HG03571 (cell line): ENCODE results near the gene CHST8.

Experiments used
- ATAC-seq: cut with Tn5 transposase; IDR thresholded peaks from one replicate; pipeline ENCODE4 v1.9.1; 2021; ENCODE audit not compliant: unreplicated experiment

Gene CHST8

DNA sequence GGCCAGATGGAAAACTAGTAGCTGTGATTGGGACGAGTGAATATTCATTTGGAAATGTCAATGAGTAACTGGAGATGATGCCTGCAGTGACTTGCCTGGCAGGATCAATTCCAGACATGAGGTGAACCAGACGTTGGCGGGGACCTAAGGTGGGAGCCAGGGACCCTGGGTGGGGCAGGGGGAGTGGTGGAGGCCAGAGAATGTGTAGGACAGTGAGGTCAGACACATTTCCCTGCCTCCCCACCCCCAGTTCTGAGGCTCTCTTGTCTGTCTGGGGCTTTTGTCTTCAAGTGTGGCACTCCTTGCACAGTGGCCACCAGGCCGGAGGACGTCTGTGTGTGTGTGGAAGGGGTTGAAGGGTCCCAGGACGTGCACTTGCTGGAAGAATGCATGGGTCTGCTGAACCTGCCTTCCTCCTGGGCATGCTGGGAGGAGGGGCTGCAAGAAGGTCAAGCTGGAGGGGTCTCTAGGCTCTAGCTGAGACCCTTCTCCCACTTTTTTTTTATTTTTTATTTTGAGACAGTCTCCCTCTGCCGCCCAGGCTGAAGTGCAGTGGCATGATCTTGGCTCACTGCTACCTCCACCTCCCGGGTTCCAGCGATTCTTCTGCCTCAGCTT is 51.6 kb downstream of the CHST8 start:
- ATAC-seq = no peak

DNA sequence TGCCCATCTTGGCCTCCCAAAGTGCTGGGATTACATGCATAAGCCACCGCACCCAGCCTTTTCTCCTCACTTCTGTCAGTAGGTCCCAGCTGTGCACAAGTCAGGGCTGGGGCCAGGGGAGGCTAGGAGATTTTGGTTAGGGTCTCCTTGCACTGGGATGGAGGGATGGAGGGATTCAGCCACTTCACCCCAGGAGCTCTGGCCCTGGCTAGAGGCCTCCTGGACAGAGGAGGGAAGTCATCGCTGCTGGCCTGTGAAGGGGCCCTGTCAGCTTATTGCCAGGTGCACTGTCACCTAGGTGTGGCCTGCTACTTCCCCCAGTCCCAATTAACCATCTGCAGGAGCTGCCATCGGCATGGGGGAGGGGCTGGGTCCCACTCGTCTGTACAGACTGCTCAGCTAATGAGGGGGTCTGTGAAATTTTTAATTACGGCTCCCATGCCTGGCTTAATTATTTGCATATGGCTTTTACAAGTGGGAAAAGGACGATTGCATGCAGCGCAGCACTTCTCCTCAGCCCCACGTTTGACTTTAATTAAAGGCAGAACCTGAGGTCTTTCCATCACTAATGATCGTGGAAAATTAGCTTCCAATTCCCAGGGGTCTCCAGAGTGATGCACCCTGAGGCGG is 52.4 kb downstream of the CHST8 start:
- ATAC-seq = no peak

DNA sequence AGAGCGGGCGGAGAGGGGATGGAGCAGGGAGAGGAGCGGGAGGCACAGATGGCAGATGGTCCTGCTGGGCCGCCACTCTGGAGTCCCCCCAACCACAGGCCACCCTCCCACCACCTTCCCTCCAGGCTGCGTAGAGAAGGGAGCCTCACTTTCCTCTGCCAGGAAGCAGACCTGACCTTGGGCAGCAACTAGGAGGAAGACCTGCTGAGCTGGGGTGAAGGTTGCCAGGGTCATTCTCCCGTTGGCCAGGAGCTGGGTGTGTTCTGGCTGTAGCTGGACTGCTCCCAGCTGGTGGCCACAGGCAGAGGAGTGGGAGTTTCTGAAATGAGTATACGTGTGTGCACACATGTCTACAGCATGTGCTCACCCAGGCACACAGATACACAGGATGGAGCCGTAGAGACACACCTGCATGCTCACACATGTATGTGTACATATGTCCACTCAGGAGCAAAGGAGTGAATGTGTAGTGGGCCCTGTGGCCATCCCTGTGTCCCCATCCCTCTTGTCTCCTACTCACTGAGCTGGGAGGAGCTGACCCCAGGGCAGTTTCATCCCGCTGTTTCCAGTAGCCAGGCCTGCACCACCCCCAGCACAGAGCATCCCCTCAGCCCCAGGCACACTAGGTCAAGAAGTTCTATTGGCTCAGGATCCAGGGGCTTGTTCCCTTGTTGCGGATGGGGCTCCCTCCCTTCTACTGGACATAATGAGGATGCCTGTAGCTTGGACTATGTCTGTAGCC is 53.0 kb downstream of the CHST8 start:
- ATAC-seq = no peak

DNA sequence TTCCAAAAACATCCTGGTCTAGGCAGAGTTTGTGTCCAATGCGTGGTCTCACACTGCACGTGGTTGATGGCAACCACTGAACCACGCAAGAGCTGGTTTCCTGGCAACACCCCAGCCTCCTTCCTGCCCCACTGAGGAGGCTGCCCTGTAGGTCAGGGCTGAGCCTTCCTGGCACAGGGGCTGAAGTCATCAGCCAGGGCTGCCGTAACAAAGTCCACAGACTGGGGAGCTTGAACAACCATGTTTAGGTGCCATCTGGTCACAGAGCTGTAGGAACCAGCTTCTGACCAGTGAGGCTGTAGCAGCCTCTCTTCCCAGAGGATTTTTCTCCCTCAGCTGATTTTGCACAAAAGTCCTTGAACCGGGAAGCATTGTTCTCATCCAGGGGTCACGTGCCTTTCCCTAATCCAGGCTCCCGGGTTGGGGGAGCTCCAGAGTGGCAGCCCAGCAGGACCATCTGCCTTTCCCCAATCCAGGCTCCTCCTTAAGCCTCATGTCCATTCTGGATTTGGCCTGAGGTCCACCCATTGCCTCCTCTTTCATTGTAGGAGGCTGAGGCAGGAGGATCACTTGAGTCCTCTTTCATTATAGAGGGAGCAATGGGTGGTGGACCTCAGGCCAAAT is 53.9 kb downstream of the CHST8 start:
- ATAC-seq = no peak

DNA sequence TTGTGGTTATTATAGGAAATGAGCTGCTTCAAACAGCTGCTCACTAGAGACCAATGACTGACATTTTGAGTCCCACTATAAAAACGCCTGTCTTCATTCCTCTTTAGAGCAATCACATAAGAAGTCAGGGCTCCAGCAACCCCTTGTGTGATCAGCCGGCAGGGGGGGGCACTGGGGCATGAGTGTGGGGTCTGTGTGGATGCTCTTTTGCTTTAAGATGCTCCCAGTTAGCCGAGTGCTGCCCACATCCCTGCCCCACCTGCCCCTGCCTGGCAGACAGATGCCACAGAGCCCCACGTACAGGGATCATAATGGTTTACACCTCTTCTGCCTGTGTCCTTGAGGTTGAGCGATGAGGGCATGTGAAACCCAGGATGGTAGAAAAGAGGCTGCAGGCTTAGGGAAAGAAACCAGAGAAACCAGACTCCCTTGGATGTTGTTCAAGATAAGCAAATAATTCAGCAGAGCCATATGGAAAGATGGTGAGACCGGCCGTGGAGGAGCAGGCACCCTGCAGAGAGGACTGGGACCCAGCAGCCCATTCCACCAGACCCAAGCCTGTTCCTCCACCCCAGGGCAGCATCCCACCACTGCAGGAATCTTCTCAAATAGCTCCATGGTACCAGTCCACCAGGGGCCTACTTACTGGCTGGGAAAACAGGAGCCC is 55.4 kb downstream of the CHST8 start:
- ATAC-seq = no peak

DNA sequence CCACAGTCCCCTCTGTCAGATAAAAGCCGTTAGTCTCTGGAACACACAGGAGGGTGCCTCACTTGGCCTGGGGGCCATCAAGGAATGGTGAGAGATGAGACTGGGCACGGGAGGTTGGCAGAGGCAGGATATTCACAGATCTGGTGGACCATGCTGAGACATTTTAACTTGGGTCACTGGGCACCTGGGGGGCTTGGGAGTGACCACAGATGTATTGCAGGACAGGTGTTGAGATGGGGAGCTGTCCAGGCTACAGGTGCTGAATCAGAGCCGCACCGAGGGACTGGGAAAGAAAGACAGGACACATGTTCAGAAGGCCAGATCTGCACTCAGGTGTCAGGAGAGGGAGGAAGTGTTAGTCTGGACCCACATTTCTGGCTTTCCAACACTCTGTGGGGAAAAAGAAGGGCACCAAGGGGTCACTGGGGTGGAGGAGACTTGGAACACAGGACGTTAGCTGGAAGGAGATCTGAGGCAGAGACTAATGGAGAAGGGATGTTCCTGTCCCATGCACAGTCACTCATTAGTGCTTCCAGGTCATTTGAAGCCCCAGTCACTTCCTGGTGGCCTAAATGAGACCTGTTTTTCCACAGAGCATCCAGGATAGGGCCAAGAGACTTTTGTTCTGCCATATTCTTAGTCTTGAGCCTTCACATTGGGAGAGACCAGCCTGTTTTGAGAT is 56.1 kb downstream of the CHST8 start:
- no peak for ATAC-seq

DNA sequence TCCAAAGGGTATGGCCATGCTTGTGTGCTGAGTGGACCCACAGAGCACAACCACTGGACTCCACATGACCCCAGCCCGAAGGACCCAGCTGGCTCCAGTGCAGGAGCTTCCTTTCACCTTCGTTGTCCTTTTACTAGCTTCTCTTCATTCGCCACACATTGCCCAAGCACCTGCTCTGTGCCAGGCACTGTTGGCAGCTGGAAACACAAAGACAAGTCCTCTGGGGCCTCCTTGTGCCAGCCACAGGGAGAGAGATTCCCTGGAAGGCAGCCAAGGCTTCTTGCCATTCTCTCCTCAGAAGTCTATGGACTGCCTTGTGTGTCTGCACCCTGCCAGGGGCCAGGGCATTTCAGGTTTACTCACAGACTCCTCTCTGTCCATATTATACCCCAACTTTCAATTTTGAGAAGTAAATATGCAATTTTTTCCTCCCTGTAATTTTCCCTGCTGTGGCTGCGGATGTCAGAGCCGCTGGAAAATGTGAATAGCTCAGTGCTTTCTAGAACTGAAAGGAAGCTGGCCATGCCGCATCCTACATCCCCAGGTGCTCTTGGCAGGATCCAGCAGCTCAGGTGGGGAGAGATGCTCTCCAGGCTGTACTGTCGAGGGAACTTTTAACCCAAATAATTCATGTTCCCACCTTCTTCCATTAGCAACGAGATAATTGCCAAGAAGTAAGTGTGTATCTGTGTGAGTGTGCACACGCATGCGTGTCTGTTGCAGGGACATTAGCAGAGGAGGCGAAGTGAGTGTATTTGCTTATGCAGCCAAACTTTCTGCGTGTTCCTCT is 57.2 kb downstream of the CHST8 start:
- ATAC-seq = no peak

DNA sequence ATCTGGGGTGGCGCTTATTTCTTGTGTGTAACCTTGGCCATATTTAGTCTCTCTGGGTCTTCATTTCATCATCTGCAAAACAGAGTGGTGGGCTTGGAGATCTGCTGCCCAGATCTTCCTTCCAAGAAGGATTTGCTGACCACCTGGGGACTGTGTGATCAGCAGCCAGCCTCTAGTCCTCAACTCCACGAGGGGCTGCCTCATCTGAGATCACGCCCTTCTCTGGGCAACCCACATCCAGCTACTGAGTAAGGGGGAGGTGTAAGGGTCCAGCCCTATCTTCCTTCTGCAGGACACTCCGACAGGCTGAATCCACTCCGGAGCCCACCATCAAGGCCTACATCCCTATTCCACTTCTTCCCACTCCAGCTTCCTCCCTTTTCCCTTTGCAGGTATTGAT is 57.9 kb downstream of the CHST8 start:
- no peak for ATAC-seq

DNA sequence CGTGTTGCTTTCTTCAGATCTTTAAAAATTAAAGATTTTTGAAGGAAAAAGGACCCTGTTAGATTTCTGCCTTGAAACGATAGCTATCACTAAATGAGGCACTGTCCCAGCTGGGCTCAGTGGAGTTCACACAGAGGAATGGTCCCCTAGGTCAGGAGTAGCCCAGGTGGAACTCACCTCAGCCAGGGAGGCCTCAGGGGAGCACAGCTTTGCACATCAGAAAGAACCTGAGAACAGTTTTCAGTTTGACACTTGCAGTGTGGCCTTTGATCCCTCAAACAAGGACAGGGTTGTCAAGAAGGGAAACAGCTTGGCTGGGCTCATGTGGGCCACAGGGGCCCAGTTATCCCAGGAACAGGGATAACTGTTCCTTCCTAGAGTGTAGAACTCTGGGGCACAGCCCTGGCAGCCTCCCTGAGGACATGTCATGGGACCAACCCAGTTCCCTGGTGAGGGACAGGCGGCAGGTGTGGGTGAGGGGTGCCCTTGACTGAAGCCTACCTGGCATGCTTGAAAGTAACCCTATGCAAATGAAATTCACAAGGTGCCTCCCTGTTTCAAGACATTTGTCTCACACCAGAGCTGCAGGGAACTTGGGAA is 59.4 kb downstream of the CHST8 start:
- no peak for ATAC-seq

DNA sequence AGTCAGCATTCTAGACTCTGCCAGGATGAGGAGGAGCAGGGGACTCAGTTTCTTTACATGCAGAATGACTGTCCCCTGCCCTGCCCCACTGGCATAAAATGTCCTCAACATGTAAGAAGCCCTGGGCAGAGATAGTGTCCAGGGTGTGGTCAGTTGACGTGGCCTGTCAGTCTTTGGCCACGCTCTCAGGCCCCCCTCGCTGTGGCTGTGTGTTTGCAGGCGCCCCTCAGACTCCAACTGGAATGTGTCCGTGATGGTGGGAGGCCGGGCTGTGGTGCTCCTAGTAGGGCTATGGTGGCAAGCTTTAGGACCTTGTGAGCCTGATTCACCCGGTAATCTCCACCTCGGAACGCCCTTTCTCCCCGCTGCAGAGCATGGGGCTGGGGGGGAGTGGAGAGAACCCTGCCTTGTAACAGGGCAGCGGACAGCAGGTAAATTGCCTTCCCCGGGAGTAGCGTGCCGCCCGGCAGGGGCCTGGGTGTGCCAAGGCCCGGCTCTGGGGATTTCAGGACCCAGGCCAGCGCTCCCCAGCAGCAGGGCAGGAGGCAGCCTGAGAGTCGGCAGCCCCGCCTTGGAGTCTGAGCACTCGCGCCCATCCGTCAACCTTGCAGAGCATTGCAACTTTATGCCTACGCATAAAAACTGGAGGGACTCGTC is 62.3 kb downstream of the CHST8 start:
- no peak for ATAC-seq

DNA sequence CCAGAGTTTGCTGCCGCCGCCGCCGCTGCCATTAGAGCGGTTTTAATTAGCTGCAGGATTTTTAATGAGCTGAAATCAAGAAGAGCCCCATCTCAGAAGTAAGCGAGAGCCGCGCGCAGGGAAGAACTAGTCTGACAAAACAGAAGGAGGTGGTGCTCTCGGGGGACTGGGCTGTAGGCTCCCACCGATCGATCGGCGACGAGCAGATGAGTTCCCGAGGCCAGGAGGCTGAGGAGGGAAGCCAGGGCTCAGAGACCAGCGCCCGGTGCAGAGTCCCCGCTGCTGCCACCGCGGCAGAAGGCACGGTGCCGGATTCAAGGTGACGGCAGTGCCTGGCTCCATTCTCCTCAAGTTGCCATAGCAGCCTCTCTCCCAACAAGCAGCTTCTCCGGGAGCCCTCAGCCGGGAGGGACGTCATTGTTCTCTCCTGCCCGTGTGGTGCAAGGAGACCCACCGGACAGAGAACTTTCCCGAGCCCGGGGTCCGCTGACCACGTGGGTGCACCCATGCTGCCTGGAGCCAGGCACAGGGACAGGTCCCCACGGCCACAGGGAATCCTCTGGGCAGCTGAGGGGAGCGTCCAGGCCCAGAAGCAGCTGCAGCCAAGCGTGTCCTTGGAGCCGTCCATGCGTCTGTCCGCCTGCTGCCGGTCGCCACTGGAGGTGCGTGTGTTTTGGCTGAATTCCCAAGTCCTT is 62.9 kb downstream of the CHST8 start:
- ATAC-seq = no peak

DNA sequence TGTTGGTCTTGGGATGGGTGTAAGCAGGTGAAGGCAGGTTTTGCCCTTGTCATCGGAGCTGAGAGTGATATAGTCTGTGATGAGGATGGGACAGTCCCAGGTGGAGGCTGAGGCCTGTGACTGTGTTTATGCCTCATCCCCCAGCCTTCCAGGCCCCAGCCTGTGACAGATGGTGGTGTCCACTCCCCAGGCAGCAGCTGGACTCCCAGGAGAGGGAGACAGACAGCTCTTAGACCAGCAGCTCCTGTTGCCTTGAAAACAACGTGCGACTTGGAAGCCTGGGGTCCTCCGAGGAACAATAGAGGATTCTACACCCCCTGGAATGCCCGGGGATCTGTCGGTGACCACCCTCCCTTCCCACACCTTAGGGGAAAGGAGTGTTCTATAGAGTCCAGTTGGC is 63.8 kb downstream of the CHST8 start:
- ATAC-seq = no peak

DNA sequence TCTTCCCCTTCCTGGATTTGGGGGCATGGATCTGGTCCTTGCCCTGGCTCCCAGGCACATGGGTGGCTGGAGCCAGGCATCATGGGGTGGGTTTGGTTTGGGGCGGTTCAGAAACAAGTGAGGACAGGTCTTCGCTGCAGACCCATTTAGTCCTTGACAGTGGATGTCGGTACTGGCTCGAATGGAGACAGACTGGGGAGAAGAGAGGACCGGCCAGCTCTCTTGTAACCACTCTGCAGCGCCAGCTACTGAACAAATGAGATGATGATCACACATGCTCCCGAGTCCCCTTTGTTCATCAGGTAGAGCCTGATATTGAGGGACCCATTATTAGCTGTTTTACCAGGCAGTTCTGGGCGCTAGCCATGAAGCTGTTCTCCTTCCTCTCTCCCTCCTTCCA is 64.5 kb downstream of the CHST8 start:
- ATAC-seq = no peak

DNA sequence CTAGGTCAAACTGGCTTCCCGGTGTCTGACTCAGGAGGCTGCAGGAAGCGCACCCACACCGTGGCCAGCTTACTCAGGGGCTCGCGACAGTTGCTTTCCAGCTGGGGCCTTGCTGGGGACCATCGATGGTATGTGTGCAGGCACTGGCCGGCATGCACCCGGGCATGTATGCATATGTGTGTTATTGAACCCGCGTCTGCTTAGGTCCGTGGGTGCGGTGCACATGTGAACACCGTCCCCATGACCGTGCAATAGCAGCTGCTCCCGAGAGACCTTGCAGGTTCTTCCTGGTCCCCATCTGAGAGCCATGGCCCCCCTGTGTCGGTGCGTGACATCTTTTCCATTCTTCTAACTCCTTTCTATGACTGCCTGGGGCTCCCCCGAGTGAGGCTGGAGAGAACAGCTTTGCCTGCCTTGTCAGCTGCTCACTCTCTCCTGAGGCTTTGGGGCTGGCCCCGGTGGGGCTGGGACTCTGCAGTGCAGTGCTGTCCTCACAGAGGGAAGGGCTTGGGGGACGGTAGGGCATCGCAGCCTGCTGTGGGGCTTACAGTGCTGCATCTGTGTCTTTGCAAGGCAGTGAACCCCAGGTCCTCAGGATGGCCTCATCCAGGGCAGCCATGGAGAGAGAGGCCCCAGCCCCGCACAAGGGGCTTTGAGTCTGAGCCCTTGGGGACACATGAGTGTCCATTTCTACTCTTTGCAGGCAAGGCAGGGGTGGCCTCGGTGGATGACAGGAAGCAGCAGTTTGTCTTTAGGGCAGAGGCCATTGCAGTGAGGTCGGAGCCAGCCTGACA is 65.1 kb downstream of the CHST8 start:
- ATAC-seq = no peak

DNA sequence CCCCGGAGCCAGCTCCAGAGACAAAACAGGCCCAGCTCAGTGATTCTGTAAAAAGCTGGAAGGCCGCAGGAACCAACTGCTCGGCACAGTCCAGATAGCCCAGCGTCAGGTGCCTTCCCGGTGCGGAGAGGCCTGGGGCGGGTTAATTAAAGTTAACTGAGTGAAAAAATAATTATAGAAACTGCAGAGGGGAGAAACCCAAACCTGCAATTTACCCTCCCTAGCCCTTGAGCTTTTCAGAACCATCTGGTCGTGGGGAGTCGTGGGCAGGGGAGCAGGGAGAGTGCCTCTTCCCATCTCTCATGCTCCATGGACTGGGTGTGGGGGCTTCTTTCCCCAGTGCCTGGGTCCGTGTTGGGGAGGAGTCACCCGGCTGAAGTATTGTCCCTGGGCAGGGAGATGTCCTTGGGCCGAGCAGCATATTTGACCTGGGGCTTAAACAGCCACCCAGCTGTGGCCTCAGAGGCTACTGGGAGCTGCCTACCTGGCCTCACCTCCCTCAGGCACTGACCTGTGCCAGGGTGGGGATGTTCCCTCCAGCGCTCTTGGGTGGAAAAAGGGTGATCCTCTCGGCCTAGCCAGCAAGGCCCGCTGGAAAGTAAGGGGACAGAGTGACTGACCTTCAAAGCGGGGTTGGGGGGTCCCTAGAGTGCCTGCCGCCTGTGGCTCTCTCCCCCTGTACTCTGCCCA is 65.9 kb downstream of the CHST8 start:
- ATAC-seq = no peak

DNA sequence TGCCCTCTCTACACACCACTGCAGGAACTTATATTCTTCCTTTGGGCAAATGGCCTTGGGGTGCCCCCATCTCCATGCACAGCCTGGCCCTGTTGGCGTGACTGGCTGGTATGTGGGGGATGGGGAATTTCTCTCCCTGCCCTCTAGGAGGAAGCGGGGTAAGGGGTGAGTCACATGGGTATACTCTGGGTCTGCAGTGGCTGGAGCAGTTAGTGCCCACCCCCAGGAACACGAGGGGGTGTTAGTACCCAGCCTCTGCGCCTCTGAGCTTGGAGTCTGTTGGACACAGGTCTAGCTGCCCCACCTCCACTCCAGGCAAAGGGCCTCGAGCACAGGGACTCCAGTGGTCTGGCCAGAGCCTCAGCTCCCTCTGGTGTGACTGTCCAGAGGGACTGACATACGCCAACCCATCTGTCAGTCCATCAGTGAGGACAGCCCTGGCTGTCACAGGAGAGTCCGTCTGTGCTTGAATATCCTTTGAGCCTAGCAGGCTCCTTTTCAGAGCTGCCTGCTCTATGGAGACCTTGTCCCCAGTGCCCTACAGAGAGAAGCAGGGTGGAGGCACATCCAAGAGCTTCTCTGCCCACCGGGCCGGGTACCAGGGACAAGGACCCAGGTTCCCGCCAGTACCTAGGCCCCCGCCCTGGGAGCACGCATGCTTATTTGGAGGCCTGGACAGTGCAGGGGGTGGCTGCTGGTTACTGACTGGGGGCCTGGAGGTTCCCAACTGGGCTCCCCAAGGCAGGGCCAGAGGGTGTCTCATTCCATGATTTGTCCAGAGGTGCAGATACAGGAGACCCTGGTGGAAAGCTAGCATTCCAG is 66.6 kb downstream of the CHST8 start:
- no peak for ATAC-seq
